Fibroblast of peridontal ligament (primary cell): ENCODE data around the gene DDX3X.
"Not testable (repeated sequence)": the region's sequence is repeated elsewhere in the genome, so short reads cannot be mapped to it uniquely, and the experiment has no call there.

ENCODE experiments used
- DNase-seq: peaks from one replicate; pipeline ENCODE4 v3.0.0-alpha.2; 2010; ENCODE audit errors: extremely low read depth

DDX3X gene

GRCh38 chrX:41373989-41374606 is 40.1 kb downstream of the DDX3X start:
- no peak for DNase-seq

GRCh38 chrX:41377624-41378023 is 43.7 kb downstream of the DDX3X start:
- DNase-seq: no peak

- peak; percentile 84 for DNase-seq
Measured at GRCh38 chrX:41381685-41382084, 47.7 kb downstream of the DDX3X start.

GRCh38 chrX:41382714-41383645 is 49.0 kb downstream of the DDX3X start:
- DNase-seq: peak; percentile 60

- peak; percentile 74 for DNase-seq
Measured at GRCh38 chrX:41384051-41384705, 50.2 kb downstream of the DDX3X start.

GRCh38 chrX:41386222-41386990 is 52.4 kb downstream of the DDX3X start:
- no peak for DNase-seq

- no peak for DNase-seq
Measured at GRCh38 chrX:41388543-41388942, 54.6 kb downstream of the DDX3X start.

- no peak for DNase-seq
Measured at GRCh38 chrX:41389311-41389888, 55.4 kb downstream of the DDX3X start.

GRCh38 chrX:41390576-41390975 is 56.6 kb downstream of the DDX3X start:
- DNase-seq: not testable (repeated sequence)

GRCh38 chrX:41391606-41392005 is 57.6 kb downstream of the DDX3X start:
- DNase-seq: no peak

- DNase-seq: no peak
Measured at GRCh38 chrX:41394293-41394692, 60.3 kb downstream of the DDX3X start.

- no peak for DNase-seq
Measured at GRCh38 chrX:41397219-41397618, 63.3 kb downstream of the DDX3X start.

GRCh38 chrX:41397768-41398167 is 63.8 kb downstream of the DDX3X start:
- DNase-seq: no peak

GRCh38 chrX:41402556-41402955 is 68.6 kb downstream of the DDX3X start:
- DNase-seq: not testable (repeated sequence)

- DNase-seq: no peak
Measured at GRCh38 chrX:41405551-41405950, 71.6 kb downstream of the DDX3X start.

GRCh38 chrX:41406201-41406600 is 72.2 kb downstream of the DDX3X start:
- no peak for DNase-seq

GRCh38 chrX:41407816-41408215 is 73.9 kb downstream of the DDX3X start:
- no peak for DNase-seq

- no peak for DNase-seq
Measured at GRCh38 chrX:41408576-41408975, 74.6 kb downstream of the DDX3X start.

- DNase-seq: no peak
Measured at GRCh38 chrX:41409006-41409405, 75.0 kb downstream of the DDX3X start.

GRCh38 chrX:41411222-41411621 is 77.3 kb downstream of the DDX3X start:
- not testable (repeated sequence) for DNase-seq
